PC-9 (cell line): ENCODE results near the gene METTL3.

Experiments used
- CTCF ChIP-seq: fragments of 200-600 bp; sonication (generic); conservative IDR thresholded peaks from 2 replicates; pipeline ENCODE4 v1.6.1; 2017; ENCODE audit warnings: mixed run types, antibody characterized with exemption, mild to moderate bottlenecking, moderate library complexity
- EZH2 ChIP-seq: fragments of 200-600 bp; sonication (generic); IDR thresholded peaks from 2 replicates; pipeline ENCODE4 v1.8.0; 2017; ENCODE audit warnings: antibody characterized with exemption, low read depth

- TF ChIP-seq CTCF (no peak), EZH2 (no peak)
These were observed 7.8 kb downstream of the METTL3 start for GRCh38 chr14:21503376-21503775.
